H1 (cell line): ENCODE measurements around the gene SBF1.

Source experiments
- CTCF ChIP-seq, 3 experiments: IDR thresholded peaks; 1 replicate in 2 of 3; 2 replicates in 1 of 3; pipeline versions ENCODE4 v1.5.1 to v1.6.1; 2011; ENCODE audit warnings: low read length in 3 of 3, mild to moderate bottlenecking in 3 of 3, inconsistent platforms in 2 of 3, low read depth in 1 of 3, moderate library complexity in 1 of 3; ENCODE audit not compliant: insufficient read depth in 1 of 3; ENCODE audit errors: control extremely low read depth in 1 of 3
- EGR1 ChIP-seq: IDR thresholded peaks from 2 replicates; pipeline ENCODE4 v1.6.1; 2011; ENCODE audit warnings: low read depth, low read length, borderline replicate concordance
- EZH2 ChIP-seq: fragments of 200-600 bp; sonication (generic); IDR thresholded peaks from 2 replicates; pipeline ENCODE4 v1.7.1; 2012; ENCODE audit warnings: low read depth, mild to moderate bottlenecking, moderate library complexity, low read length, inconsistent platforms; ENCODE audit not compliant: severe bottlenecking
- POLR2A ChIP-seq, 2 experiments: IDR thresholded peaks; 1 replicate in 1 of 2; 2 replicates in 1 of 2; pipeline ENCODE4 v1.6.1; 2011; ENCODE audit warnings: low read depth in 2 of 2, low read length in 2 of 2, mild to moderate bottlenecking in 2 of 2; ENCODE audit errors: control extremely low read depth in 1 of 2
- POU5F1 ChIP-seq: IDR thresholded peaks from 2 replicates; pipeline ENCODE4 v1.6.1; 2011; ENCODE audit warnings: low read depth, mild to moderate bottlenecking, low read length, moderate library complexity
- SP1 ChIP-seq: IDR thresholded peaks from 2 replicates; pipeline ENCODE4 v1.6.1; 2011; ENCODE audit warnings: low read depth, low read length
- TF ChIP-seq, protein P1 (sequence below): IDR thresholded peaks from 2 replicates; pipeline ENCODE4 v1.6.1; 2012; ENCODE audit warnings: inconsistent platforms

- TF ChIP-seq SP1 (no peak), POU5F1 (no peak), POLR2A (IDR thresholded peaks at IDR 0.05; ENCODE audit: control extremely low read depth in 1 of 2, low read depth in 2 of 2, low read length in 2 of 2) (no peak), EGR1 (no peak), EZH2 (no peak), CTCF (IDR thresholded peaks at IDR 0.05; ENCODE audit: control extremely low read depth in 1 of 3, insufficient read depth in 1 of 3, low read depth in 1 of 3, low read length in 3 of 3) (no peak)
- TF ChIP-seq, protein P1, sequence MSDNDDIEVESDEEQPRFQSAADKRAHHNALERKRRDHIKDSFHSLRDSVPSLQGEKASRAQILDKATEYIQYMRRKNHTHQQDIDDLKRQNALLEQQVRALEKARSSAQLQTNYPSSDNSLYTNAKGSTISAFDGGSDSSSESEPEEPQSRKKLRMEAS = no peak
Observed at GRCh38 chr22:50461979-50462540, 12.8 kb downstream of the SBF1 start.
